HCT116 (cell line): Measurements from ENCODE around the gene FXYD6.

Source experiments
- ATF3 ChIP-seq: IDR thresholded peaks from 2 replicates; pipeline ENCODE4 v1.6.1; 2012
- CTCF ChIP-seq, 3 experiments: fragments of 200-600 bp in 1 of 3; sonication (generic) in 1 of 3; IDR thresholded peaks in 2 of 3; conservative IDR thresholded peaks in 1 of 3; 2 replicates each; pipeline ENCODE4 v1.5.1; 2012 to 2017; ENCODE audit warnings: low read depth in 2 of 3, low read length in 2 of 3, antibody characterized with exemption in 1 of 3, borderline replicate concordance in 1 of 3, control low read depth in 1 of 3, mild to moderate bottlenecking in 1 of 3, mixed read lengths in 1 of 3, mixed run types in 1 of 3, moderate library complexity in 1 of 3; ENCODE audit not compliant: insufficient read depth in 1 of 3
- EZH2 ChIP-seq: fragments of 200-600 bp; sonication (generic); IDR thresholded peaks from 2 replicates; pipeline ENCODE4 v1.6.1; 2017; ENCODE audit warnings: antibody characterized with exemption, mixed run types
- FOSL1 ChIP-seq: IDR thresholded peaks from 2 replicates; pipeline ENCODE4 v1.6.1; 2012; ENCODE audit warnings: low read depth
- MAX ChIP-seq: IDR thresholded peaks from 2 replicates; pipeline ENCODE4 v1.6.1; 2012
- POLR2A ChIP-seq: IDR thresholded peaks from 2 replicates; pipeline ENCODE4 v1.7.0; 2011; ENCODE audit warnings: borderline replicate concordance; ENCODE audit not compliant: insufficient read depth, insufficient read length; ENCODE audit errors: extremely low read depth
- POLR2AphosphoS5 ChIP-seq: IDR thresholded peaks from 2 replicates; pipeline ENCODE4 v1.6.1; 2011; ENCODE audit warnings: mild to moderate bottlenecking, low read depth, low read length, moderate library complexity
- YY1 ChIP-seq: IDR thresholded peaks from 2 replicates; pipeline ENCODE4 v1.6.1; 2011; ENCODE audit warnings: low read length, low read depth, moderate library complexity, mild to moderate bottlenecking; ENCODE audit not compliant: insufficient replicate concordance; ENCODE audit errors: extremely low read depth
- ZBTB33 ChIP-seq: IDR thresholded peaks from 2 replicates; pipeline ENCODE4 v1.6.1; 2011; ENCODE audit warnings: mild to moderate bottlenecking, low read length, moderate library complexity; ENCODE audit not compliant: insufficient replicate concordance; ENCODE audit errors: extremely low read depth
- ZNF274 ChIP-seq: fragments of 200-500 bp; sonication (Bioruptor generic); IDR thresholded peaks from 2 replicates; pipeline ENCODE4 v1.6.1; 2014; ENCODE audit warnings: mild to moderate bottlenecking, low read depth, low read length, inconsistent platforms

- TF ChIP-seq POLR2A (no peak), FOSL1 (no peak), CTCF (IDR thresholded peaks at IDR 0.05 in 2 of 3, conservative IDR thresholded peaks at IDR 0.05 in 1 of 3; ENCODE audit: borderline replicate concordance in 1 of 3, insufficient read depth in 1 of 3, low read depth in 2 of 3, low read length in 2 of 3) (no peak), ZBTB33 (no peak), MAX (no peak), EZH2 (no peak), ATF3 (no peak), POLR2AphosphoS5 (no peak), ZNF274 (no peak), YY1 (no peak)
Measured at GRCh38 chr11:117792992-117793391, 83.5 kb downstream of the FXYD6 start.
